ENCODE data around the gene KRTAP5-5.
"Not testable (repeated sequence)": the region's sequence is repeated elsewhere in the genome, so short reads cannot be mapped to it uniquely, and the experiment has no call there.

The KRTAP5-5 gene

GRCh38 chr11:1597331-1597993, 32.1 kb upstream of the KRTAP5-5 start:
- TF ChIP-seq, protein P1, sequence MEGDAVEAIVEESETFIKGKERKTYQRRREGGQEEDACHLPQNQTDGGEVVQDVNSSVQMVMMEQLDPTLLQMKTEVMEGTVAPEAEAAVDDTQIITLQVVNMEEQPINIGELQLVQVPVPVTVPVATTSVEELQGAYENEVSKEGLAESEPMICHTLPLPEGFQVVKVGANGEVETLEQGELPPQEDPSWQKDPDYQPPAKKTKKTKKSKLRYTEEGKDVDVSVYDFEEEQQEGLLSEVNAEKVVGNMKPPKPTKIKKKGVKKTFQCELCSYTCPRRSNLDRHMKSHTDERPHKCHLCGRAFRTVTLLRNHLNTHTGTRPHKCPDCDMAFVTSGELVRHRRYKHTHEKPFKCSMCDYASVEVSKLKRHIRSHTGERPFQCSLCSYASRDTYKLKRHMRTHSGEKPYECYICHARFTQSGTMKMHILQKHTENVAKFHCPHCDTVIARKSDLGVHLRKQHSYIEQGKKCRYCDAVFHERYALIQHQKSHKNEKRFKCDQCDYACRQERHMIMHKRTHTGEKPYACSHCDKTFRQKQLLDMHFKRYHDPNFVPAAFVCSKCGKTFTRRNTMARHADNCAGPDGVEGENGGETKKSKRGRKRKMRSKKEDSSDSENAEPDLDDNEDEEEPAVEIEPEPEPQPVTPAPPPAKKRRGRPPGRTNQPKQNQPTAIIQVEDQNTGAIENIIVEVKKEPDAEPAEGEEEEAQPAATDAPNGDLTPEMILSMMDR (IDR thresholded peaks at IDR 0.05; ENCODE audit: low read depth, low read length, missing control alignments) = no peak
- H3K4me3 ChIP-seq (ENCODE audit: low read depth, low read length) = no peak overlapping the region
- no peak for DNase-seq (ENCODE audit: low read depth)

GRCh38 chr11:1597994-1598380, 31.6 kb upstream of the KRTAP5-5 start, which contains the start of gene KRTAP5-2:
Gene KRTAP5-2, minus strand, starts transcription at chr11:1598294. Its CDS starts 44 bp downstream, at chr11:1598250.
- TF ChIP-seq, protein P1 (IDR thresholded peaks at IDR 0.05; ENCODE audit: low read depth, low read length, missing control alignments) = no peak
- DNase-seq (ENCODE audit: low read depth) = no peak
- no peak within 1 kb of the TSS for H3K4me3 ChIP-seq (ENCODE audit: low read depth, low read length)

DNA sequence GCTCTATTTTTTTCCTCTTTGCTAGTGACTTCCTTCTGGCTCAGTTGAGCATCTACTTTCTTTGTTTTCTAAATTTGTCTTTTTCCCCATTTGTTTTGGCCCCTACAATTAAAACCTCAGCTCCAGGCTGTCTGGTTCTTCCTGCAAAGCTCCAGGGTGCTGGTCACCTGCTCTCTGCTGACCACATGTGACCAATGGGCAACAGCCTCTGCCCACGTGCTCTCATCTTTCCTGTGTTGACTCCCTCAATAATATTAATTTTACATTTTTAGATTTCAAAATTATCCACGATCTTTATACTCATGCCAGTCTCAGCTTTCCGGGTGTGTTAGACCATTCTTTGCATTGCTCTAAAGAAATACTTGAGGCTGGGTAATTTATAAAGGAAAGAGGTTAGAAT, 31.2 kb upstream of the KRTAP5-5 start:
- not testable (repeated sequence) for H3K4me3 ChIP-seq (ENCODE audit: low read depth, low read length); DNase-seq (ENCODE audit: low read depth)

- no peak overlapping the region for H3K4me3 ChIP-seq (ENCODE audit: low read depth, low read length)
- no peak for DNase-seq (ENCODE audit: low read depth)
- TF ChIP-seq, protein P1 (IDR thresholded peaks at IDR 0.05; ENCODE audit: low read depth, low read length, missing control alignments) = no peak
Measured at GRCh38 chr11:1598816-1599215, 30.8 kb upstream of the KRTAP5-5 start.

- TF ChIP-seq, protein P1 (IDR thresholded peaks at IDR 0.05; ENCODE audit: low read depth, low read length, missing control alignments) = no peak
Measured at GRCh38 chr11:1600626-1601025, 28.9 kb upstream of the KRTAP5-5 start.

DNA sequence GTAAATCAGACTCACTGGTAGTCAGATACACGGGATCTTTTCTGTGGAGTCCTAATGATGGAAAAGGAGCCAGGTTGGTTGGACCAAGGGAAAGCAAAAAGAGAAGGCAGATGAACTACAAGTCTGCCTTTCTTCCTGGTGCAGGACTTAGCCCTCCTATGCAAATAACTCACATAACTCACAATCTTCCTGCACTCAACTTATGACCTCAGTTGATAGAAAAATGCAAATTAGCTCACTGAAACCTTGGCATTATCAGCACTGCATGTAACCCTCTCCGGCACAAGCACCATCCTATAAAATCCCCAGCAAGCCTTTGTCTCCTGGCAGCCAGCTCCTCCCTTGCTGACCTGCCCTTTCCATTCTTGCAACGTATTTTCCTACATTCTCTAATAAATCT, 27.9 kb upstream of the KRTAP5-5 start:
- not testable (repeated sequence) for H3K4me3 ChIP-seq (ENCODE audit: low read depth, low read length); DNase-seq (ENCODE audit: low read depth)

More at GRCh38 chr11:1600626-1601025, 28.9 kb upstream of the KRTAP5-5 start:
- no peak overlapping the region for H3K4me3 ChIP-seq (ENCODE audit: low read depth, low read length)
- no peak for DNase-seq (ENCODE audit: low read depth)

DNA sequence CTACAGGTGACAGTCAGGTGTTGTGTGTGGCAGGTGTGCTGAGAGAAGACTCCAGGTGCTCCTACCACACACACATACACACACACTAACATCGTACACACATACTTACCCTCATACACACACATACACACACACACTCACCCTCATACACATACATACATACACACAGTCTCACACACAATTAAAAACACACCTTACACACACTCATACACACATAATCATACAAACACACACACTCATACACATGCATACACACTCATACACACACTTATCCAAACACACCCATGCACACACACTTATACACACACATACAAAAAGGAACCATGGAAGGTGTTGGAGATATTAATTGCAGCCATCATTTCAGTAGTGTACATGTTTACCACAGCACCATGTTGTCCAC, 25.9 kb upstream of the KRTAP5-5 start:
- TF ChIP-seq, protein P1 (IDR thresholded peaks at IDR 0.05; ENCODE audit: low read depth, low read length, missing control alignments) = no peak
- no peak overlapping the region for H3K4me3 ChIP-seq (ENCODE audit: low read depth, low read length)
- no peak for DNase-seq (ENCODE audit: low read depth)

GRCh38 chr11:1604181-1604580, 25.4 kb upstream of the KRTAP5-5 start:
- no peak overlapping the region for H3K4me3 ChIP-seq (ENCODE audit: low read depth, low read length)
- no peak for DNase-seq (ENCODE audit: low read depth)
- TF ChIP-seq, protein P1 (IDR thresholded peaks at IDR 0.05; ENCODE audit: low read depth, low read length, missing control alignments) = no peak
